ENCODE measurements around the gene GDPD5. TPM values are rescaled to one million over a fixed set of nuclear protein-coding genes. Genes with fewer than 3 reads are reported as not detected.

The GDPD5 gene, protein sequence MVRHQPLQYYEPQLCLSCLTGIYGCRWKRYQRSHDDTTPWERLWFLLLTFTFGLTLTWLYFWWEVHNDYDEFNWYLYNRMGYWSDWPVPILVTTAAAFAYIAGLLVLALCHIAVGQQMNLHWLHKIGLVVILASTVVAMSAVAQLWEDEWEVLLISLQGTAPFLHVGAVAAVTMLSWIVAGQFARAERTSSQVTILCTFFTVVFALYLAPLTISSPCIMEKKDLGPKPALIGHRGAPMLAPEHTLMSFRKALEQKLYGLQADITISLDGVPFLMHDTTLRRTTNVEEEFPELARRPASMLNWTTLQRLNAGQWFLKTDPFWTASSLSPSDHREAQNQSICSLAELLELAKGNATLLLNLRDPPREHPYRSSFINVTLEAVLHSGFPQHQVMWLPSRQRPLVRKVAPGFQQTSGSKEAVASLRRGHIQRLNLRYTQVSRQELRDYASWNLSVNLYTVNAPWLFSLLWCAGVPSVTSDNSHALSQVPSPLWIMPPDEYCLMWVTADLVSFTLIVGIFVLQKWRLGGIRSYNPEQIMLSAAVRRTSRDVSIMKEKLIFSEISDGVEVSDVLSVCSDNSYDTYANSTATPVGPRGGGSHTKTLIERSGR
- total RNA-seq, result 9.1 and 16.5 TPM in 2 replicates

DNA sequence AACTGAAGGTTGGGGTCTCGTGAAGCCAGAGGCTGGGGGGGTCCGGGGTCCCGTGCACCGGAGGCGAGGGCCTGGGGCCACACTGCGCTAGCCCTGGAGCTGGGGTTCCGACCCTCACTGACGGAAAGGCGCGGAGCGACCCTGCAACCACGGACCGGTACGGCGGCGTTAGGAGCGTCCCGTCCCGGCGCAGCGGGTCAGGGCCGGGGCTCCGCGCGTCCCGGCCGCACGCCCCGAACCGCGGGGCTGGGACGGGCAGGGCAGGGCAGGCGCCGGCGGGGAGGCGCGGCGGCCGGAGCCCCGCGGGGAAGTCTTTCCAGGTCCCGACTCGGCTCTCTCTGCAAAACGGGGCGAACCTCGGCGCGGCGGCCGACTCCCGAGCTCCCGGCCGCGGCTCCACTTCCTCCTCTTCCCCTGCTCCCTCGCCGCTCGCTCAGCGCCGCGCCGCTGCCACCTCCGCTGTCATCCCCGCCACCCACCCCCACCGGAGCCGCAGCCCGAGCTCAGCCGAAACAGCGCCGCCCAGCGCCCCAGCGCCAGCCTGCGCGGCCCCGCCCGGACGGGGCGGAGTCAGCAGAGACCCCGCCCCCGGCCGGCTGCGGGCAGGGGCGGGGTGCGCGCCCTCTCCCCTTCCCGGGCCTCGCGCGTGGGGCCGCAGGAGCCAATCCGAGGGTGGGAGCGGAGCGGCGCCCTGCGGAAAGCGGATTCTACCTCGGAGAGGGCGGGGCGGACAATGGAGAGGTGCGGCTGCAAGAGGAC lies at the start of gene GDPD5:
GDPD5 (minus strand) TSS at position 509 of the 759 bp plus-strand sequence. CDS start 48,206 bp downstream, outside the sequence.

DNA sequence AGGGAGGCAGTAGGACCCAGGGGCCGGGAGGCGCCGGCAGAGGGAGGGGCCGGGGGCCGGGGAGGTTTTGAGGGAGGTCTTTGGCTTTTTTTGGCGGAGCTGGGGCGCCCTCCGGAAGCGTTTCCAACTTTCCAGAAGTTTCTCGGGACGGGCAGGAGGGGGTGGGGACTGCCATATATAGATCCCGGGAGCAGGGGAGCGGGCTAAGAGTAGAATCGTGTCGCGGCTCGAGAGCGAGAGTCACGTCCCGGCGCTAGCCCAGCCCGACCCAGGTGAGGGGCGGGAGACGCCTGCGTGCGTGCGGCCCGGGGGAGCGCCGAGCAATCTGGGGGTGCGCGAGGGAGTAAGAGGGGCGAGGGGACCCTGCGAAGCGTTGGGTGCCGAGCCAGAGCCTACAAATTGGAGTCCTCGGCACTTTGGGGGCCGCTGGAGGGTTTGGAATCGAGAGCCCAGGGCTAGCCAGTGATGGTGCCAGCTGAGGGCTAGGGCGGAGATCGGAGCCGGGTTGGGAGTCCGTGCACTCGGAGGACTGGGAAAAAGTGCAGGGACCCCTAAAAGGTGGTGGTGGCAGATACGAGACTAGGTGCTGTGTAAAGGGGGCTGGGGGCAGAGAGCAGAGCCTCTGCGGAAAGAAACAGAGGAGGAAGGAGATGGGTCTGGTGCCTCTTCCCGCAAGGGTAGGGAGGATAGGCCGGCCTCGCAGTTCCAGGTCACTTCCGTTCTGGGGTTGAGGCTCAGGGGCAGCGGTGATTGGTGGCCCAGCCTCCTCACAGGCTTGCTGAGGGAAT lies 36.5 kb upstream of the GDPD5 start, which contains the start of gene SERPINH1:
SERPINH1 (plus strand) TSS at position 206 of the 788 bp plus-strand sequence. CDS start 4,097 bp downstream, outside the sequence.

DNA sequence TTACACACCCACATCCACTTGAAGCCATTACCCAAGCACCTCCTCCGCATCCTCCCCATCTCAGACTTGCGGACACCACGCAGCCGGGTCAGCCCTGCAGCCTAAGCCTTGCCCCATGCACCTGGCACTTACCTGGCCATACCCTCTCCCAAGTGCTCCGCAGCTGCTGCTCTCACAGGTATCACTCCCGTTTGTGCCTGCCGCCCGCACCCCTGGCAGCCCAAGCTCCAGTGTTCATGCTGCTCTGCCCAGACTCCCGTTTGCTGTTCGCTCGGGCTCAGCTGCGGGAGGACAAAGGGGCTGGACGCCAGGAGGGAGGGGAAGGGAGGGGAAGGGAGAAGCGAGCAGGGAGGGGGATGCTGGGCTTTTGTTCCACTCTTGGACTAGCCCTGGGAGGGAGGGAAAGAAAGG lies 92.8 kb downstream of the GDPD5 start, which contains the start of gene KLHL35:
KLHL35 (minus strand) TSS at position 293 of the 411 bp plus-strand sequence. CDS start 2,574 bp downstream, outside the sequence.

DNA sequence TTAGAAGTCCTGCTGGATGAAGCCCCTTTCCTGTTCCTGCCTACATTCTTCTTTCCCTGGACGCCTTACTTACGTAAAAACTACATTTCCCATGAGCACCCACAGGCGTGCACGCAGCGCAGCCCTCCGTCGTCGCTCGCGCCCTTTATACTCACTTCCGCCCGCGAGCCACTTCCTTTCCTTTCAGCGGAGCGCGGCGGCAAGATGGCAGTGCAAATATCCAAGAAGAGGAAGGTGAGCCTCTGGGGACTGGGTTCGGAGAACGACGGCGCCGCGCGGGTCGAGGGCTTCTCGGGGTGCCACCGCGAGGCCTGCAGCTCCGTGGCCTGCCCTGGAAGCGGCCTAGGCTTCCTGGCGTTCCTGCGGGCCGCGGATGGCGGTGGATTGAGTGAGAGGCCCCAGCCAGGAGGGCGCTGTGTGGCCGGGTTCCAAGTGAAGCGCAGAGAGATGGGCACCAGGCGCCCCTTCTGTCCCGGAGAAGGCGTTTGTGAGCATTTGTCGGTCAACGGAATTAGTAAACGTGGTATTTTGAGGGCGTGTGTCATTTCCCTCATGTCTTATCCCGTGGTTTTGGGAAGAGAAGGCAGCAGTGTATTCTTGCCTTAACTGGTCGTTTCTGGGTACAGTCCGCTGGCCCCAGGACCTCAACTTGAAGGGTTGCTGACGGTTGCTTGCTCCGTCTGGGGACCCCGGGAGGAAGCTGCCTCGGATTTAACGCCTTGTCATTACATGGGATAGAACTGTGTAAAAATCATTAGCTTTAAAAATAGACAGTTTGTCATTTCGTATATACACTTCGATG lies 126.2 kb downstream of the GDPD5 start, which contains the start of gene RPS3:
RPS3 (plus strand) TSS at position 175 of the 802 bp plus-strand sequence; CDS start at position 205, 30 bp downstream.

Other genes starting within 250 kb of the GDPD5 start
- 13.4 and 19.6 TPM in 2 replicates for gene ARRB1, start 174.3 kb downstream of the GDPD5 start, total RNA-seq
- gene RPS3, start 126.4 kb downstream of the GDPD5 start, total RNA-seq, result 3,213 and 4,830 TPM in 2 replicates
- 1.0 and 4.7 TPM in 2 replicates for gene KLHL35, start 92.7 kb downstream of the GDPD5 start, total RNA-seq
- 2,236 and 2,744 TPM in 2 replicates for gene SERPINH1, start 36.3 kb upstream of the GDPD5 start, total RNA-seq
- gene MAP6, start 143.1 kb upstream of the GDPD5 start, total RNA-seq, result 5.6 and 6.1 TPM in 2 replicates
- not detected in 2 replicates for gene MOGAT2, start 191.9 kb upstream of the GDPD5 start, total RNA-seq
- gene DGAT2, start 242.8 kb upstream of the GDPD5 start, total RNA-seq, result 0.70 and 8.5 TPM in 2 replicates

Data from pericardium fibroblast (primary cell).